Prostate gland (tissue), 2 donors: ENCODE measurements around the gene LYRM4. TPM values are rescaled to one million over a fixed set of nuclear protein-coding genes. Genes with fewer than 3 reads are reported as not detected.

Experiments used
- DNase-seq: peaks from one replicate; pipeline ENCODE4 v3.0.0-alpha.2; 2019; ENCODE audit warnings: low spot score
- H3K27ac ChIP-seq, 2 donors: fragments of 200-600 bp; sonication (generic); 2 replicates each; pipeline ENCODE4 v1.5.1; 2017 to 2019
- H3K27me3 ChIP-seq: fragments of 200-600 bp; sonication (generic); replicated peaks from 2 replicates; pipeline ENCODE4 v1.5.1; 2019; ENCODE audit not compliant: insufficient read depth
- H3K36me3 ChIP-seq, 2 donors: fragments of 200-600 bp; sonication (generic); 1 replicate in 1 of 2; 2 replicates in 1 of 2; pipeline versions ENCODE4 v1.5.1 to v1.8.1; 2017 to 2019
- H3K4me1 ChIP-seq: fragments of 200-600 bp; sonication (generic); replicated peaks from 2 replicates; pipeline ENCODE4 v1.5.1; 2019
- H3K4me3 ChIP-seq, 2 donors: fragments of 200-600 bp; sonication (generic); 2 replicates each; pipeline ENCODE4 v1.5.1; 2017 to 2019
- H3K9me3 ChIP-seq: fragments of 200-600 bp; sonication (generic); 2 replicates; pipeline ENCODE4 v1.5.1; 2017
- POLR2A ChIP-seq: fragments of 450-650 bp; IDR thresholded peaks from one replicate; pipeline ENCODE4 v1.6.1; 2016; ENCODE audit warnings: antibody characterized with exemption, mild to moderate bottlenecking
- POLR2AphosphoS5 ChIP-seq: sonication (generic); formaldehyde crosslinking; IDR thresholded peaks from one replicate; pipeline ENCODE4 v1.6.1; 2017; ENCODE audit warnings: antibody characterized with exemption
- WGBS: methylation state at CpG from one replicate; pipeline ENCODE4 v1.1.5; 2018; 5-methylcytosine and 5-hydroxymethylcytosine counted together
- intact Hi-C: fragments of 100-400 bp; cut with DNase I; formaldehyde crosslinking; loops from one replicate; pipeline ENCODE4 v1.14.2; 2022
- total RNA-seq, 2 donors: library from RNA; depleted of rRNA; stranded (reverse); fragments of >200 nt; gene quantifications; one replicate each; pipeline ENCODE4 v1.1.0, GENCODE V29; 2016
- TF ChIP-seq, protein P1 (sequence below), 4 experiments: fragments of 200-600 bp in 2 of 4; fragments of 450-650 bp in 2 of 4; sonication (generic) in 2 of 4; IDR thresholded peaks; 1 replicate in 3 of 4; 2 replicates in 1 of 4; pipeline ENCODE4 v1.5.1; 2016 to 2019; ENCODE audit warnings: antibody characterized with exemption in 4 of 4, mild to moderate bottlenecking in 2 of 4, moderate library complexity in 2 of 4

The LYRM4 gene
- total RNA-seq, 2 donors from 2014 or later, result 21.4 to 23.7 TPM

DNA sequence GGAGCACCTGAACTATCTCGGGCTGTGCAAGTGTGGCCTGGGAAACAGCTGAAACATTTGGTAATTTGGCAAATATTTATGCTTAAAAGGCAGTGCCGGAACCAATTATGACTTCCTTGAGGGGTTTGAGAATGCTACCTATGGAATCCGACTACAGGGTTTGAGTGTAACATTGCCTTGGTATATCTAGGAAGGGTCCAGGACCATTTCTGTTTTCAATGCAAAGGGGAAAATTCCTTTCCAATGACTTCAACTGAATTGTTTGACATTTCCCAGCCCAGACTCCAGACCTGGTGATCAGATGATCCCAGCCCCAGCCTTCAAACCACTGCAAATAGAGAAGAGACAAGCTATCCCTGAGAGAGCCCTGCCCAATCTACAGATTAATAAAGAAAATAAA, 180.2 kb downstream of the LYRM4 start:
- 59% methylated on average over 3 of the region's 3 CpGs for WGBS
- no peak overlapping the region for H3K4me3 ChIP-seq
- no peaks in the 10 kb centered on the region for H3K9me3 ChIP-seq
- H3K27ac ChIP-seq, result no peak overlapping the region
- intact Hi-C loops, result no loop called here
- no peak for DNase-seq
- no peak for TF ChIP-seq POLR2AphosphoS5
- TF ChIP-seq, protein P1, sequence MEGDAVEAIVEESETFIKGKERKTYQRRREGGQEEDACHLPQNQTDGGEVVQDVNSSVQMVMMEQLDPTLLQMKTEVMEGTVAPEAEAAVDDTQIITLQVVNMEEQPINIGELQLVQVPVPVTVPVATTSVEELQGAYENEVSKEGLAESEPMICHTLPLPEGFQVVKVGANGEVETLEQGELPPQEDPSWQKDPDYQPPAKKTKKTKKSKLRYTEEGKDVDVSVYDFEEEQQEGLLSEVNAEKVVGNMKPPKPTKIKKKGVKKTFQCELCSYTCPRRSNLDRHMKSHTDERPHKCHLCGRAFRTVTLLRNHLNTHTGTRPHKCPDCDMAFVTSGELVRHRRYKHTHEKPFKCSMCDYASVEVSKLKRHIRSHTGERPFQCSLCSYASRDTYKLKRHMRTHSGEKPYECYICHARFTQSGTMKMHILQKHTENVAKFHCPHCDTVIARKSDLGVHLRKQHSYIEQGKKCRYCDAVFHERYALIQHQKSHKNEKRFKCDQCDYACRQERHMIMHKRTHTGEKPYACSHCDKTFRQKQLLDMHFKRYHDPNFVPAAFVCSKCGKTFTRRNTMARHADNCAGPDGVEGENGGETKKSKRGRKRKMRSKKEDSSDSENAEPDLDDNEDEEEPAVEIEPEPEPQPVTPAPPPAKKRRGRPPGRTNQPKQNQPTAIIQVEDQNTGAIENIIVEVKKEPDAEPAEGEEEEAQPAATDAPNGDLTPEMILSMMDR (IDR thresholded peaks at IDR 0.05), result no peak
- no peak for TF ChIP-seq POLR2A
- H3K27me3 ChIP-seq, result no peaks in the 10 kb centered on the region
- H3K4me1 ChIP-seq, result no peaks in the 10 kb centered on the region
- H3K36me3 ChIP-seq, result no peaks in the 10 kb centered on the region

DNA sequence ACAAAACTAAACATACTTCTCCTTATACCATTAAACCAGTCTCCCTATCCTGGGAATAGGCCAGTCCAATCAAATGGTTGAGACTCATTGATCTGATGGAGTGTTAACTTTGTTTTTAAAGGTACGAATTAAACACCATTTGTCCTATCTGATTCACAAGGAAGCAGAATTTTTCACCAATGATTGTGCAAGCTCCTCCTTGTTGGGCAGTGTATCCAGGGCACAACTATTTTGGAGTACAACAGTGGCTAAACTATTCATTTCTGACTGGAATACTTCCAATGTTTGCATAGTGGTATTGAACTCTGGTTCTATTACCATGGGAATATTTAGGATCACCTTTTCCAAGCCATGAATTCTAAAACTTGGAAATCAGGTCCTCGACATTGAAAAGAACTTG, 181.1 kb downstream of the LYRM4 start:
- no peak overlapping the region for H3K27ac ChIP-seq
- intact Hi-C loops, result no loop called here
- no peak for DNase-seq
- H3K4me3 ChIP-seq, result no peak overlapping the region
- H3K9me3 ChIP-seq, result no peaks in the 10 kb centered on the region
- 96% methylated on average over 2 of the region's 2 CpGs for WGBS
- no peaks in the 10 kb centered on the region for H3K36me3 ChIP-seq
- TF ChIP-seq POLR2AphosphoS5, result no peak
- TF ChIP-seq, protein P1 (IDR thresholded peaks at IDR 0.05), result no peak
- no peaks in the 10 kb centered on the region for H3K27me3 ChIP-seq
- no peaks in the 10 kb centered on the region for H3K4me1 ChIP-seq

DNA sequence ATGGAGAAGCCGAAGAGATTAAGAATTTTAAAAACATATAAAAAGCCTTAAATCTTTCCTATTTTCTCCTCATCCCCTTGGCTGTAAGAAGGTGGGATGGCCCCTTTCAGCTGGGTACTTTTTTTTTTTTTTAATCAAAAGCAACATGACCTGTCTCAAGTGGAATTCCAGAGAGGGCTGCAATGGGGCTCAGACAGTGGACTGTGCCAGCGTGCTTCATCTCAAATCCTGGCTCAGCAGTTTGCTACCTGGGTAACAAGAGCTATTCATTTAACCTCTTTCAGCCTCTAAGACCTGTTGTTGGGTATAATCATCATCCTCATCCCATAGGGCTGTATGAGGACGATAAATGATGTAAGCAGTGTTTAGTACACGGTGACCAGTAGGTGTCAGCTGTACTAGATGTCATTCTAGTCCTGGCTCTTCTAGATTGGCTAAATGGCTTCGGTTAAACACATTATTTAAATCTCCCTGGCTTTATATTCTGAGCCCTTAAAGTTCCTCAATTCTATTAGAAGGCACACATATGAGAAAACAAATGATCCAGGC, 182.6 kb downstream of the LYRM4 start:
- H3K27me3 ChIP-seq, result no peaks in the 10 kb centered on the region
- H3K36me3 ChIP-seq, result no peaks in the 10 kb centered on the region
- no peak overlapping the region for H3K27ac ChIP-seq
- no peak for TF ChIP-seq POLR2A
- TF ChIP-seq, protein P1 (IDR thresholded peaks at IDR 0.05), result no peak
- no peak for TF ChIP-seq POLR2AphosphoS5
- WGBS, result 68% methylated on average over 5 of the region's 5 CpGs
- no peak for DNase-seq
- intact Hi-C loops, result no loop called here
- no peak overlapping the region for H3K4me3 ChIP-seq
- no peaks in the 10 kb centered on the region for H3K4me1 ChIP-seq
- H3K9me3 ChIP-seq, result no peaks in the 10 kb centered on the region

DNA sequence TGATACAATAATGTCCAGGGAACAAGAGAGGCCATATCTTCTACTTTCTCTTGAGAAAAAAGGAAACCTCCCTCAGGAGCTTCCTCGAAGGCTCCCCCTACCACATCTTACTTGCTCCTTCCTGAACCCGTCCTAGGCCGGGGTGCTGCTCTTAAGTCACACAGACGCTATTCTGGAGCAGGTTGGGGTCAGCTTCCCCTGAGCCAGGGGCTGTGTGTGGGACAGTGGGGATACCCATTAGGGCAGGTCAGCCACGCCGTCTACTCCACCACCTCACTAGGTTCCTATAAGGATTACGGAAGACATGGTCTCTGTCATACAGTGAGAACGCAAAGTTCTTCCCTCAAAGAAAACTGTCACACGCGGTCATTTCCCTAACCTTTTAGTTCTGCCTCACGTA, 183.8 kb downstream of the LYRM4 start:
- intact Hi-C loops, result no loop called here
- WGBS, result 92% methylated on average over 11 of the region's 11 CpGs
- no peaks in the 10 kb centered on the region for H3K36me3 ChIP-seq
- no peak overlapping the region for H3K27ac ChIP-seq
- H3K4me3 ChIP-seq, result no peak overlapping the region
- no peaks in the 10 kb centered on the region for H3K9me3 ChIP-seq
- no peaks in the 10 kb centered on the region for H3K4me1 ChIP-seq
- TF ChIP-seq, protein P1 (IDR thresholded peaks at IDR 0.05), result no peak
- TF ChIP-seq POLR2A, result no peak
- no peak for TF ChIP-seq POLR2AphosphoS5
- DNase-seq, result no peak
- no peaks in the 10 kb centered on the region for H3K27me3 ChIP-seq

DNA sequence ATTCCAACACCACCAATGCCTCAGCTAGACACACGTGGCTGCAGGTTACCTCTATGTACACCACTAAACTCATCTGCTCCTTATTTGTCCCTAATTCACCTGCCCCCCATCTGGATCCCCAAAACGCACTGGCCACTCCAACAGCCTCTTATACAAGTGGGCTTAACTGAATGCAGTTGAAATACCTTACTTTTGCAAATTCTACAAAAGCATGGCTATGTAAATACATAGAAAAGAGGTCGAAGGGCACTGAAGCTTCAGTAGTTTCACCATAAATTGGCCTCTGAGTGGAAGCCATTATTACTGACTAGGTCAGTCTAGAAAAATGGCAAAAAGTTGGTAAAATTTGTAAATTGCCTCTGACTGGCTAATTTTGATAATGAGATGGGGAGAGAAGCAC, 186.8 kb downstream of the LYRM4 start:
- Histone ChIP-seq H3K4me1 (no peaks in the 10 kb centered on the region), H3K9me3 (no peaks in the 10 kb centered on the region), H3K36me3 (no peaks in the 10 kb centered on the region), H3K27me3 (no peaks in the 10 kb centered on the region), H3K4me3 (no peak overlapping the region), H3K27ac (no peak overlapping the region)
- TF ChIP-seq POLR2A (no peak), POLR2AphosphoS5 (no peak)
- TF ChIP-seq, protein P1 (IDR thresholded peaks at IDR 0.05), result no peak
- intact Hi-C loops, result no loop called here
- DNase-seq, result no peak
- WGBS, result 89% methylated on average over 3 of the region's 3 CpGs
